ENCODE results near the gene PRSS33.

GRCh38 chr16:2834968-2835367 is 47.6 kb upstream of the PRSS33 start:
- TF ChIP-seq CTCF (IDR thresholded peaks at IDR 0.05 in 8 of 11, conservative IDR thresholded peaks at IDR 0.05 in 3 of 11): no peak
- no peak for TF ChIP-seq POLR2A (IDR thresholded peaks at IDR 0.05)

All from spleen (tissue), 7 donors.